ENCODE measurements around the gene FGF18. TPM values are rescaled to one million over a fixed set of nuclear protein-coding genes. Genes with fewer than 3 reads are reported as not detected.
"Not testable (repeated sequence)": the region's sequence is repeated elsewhere in the genome, so short reads cannot be mapped to it uniquely, and the experiment has no call there.

The FGF18 gene
- total RNA-seq, 4 donors from 2014 or later: 0.66 to 0.91 (median 0.86) TPM; not detected in 1

- H3K4me3 ChIP-seq: no peak overlapping the region
- intact Hi-C loops (cut with DNase I): no loop called here
- H3K27ac ChIP-seq (replicated peaks in 1 of 4): no peak overlapping the region
- H3K27me3 ChIP-seq: no peaks in the 10 kb centered on the region
- no peak for TF ChIP-seq POLR2A (IDR thresholded peaks at IDR 0.05; ENCODE audit: low read depth)
- no peak for TF ChIP-seq EP300 (IDR thresholded peaks at IDR 0.05)
- no peak for TF ChIP-seq CTCF (IDR thresholded peaks at IDR 0.05)
- TF ChIP-seq POLR2AphosphoS5 (IDR thresholded peaks at IDR 0.05): no peak
- peaks cover 21 to 28% (median 23%) of the 10 kb centered on the region in 4 donors for H3K4me1 ChIP-seq
- WGBS: 80% methylated on average over 8 of the region's 10 CpGs
- no peaks in the 10 kb centered on the region for H3K9me3 ChIP-seq
- no peak for DNase-seq (ENCODE audit: extremely low spot score)
- no peaks in the 10 kb centered on the region for H3K36me3 ChIP-seq
Measured at GRCh38 chr5:171492781-171493180, 73.3 kb downstream of the FGF18 start.

- H3K36me3 ChIP-seq: no peaks in the 10 kb centered on the region
- no peak for TF ChIP-seq POLR2A (IDR thresholded peaks at IDR 0.05; ENCODE audit: low read depth)
- peak overlapping the region; percentile 59 to 78 (median 71) for H3K27ac ChIP-seq (replicated peaks in 1 of 4)
- no peaks in the 10 kb centered on the region for H3K9me3 ChIP-seq
- no peaks in the 10 kb centered on the region for H3K27me3 ChIP-seq
- intact Hi-C loops (cut with DNase I): no loop called here
- H3K4me1 ChIP-seq: peaks cover 21 to 28% (median 23%) of the 10 kb centered on the region in 4 donors
- H3K4me3 ChIP-seq: no peak overlapping the region
- no peak for DNase-seq (ENCODE audit: extremely low spot score)
- 85% methylated on average over 14 of the region's 14 CpGs for WGBS
Measured at GRCh38 chr5:171493646-171494393, 74.4 kb downstream of the FGF18 start.

GRCh38 chr5:171494452-171495121 lies 75.1 kb downstream of the FGF18 start:
- Histone ChIP-seq H3K27ac (replicated peaks in 1 of 4) (peak overlapping the region; percentile 59 to 78 (median 71)), H3K4me1 (peaks cover 21 to 28% (median 23%) of the 10 kb centered on the region in 4 donors), H3K9me3 (no peaks in the 10 kb centered on the region), H3K36me3 (no peaks in the 10 kb centered on the region), H3K27me3 (no peaks in the 10 kb centered on the region), H3K4me3 (peak overlapping the region in 2 of 4 donors; percentile 7 to 27)
- TF ChIP-seq EP300 (IDR thresholded peaks at IDR 0.05) (no peak), POLR2AphosphoS5 (IDR thresholded peaks at IDR 0.05) (peak in 1 of 2 donors; percentile 31)
- WGBS: 37% methylated on average over 8 of the region's 17 CpGs
- intact Hi-C loops (cut with DNase I): no loop called here
- DNase-seq (ENCODE audit: extremely low spot score): no peak

GRCh38 chr5:171495122-171495700 lies 75.8 kb downstream of the FGF18 start:
- DNase-seq (ENCODE audit: extremely low spot score): no peak
- peak overlapping the region; percentile 59 to 78 (median 71) for H3K27ac ChIP-seq (replicated peaks in 1 of 4)
- no peaks in the 10 kb centered on the region for H3K27me3 ChIP-seq
- H3K4me1 ChIP-seq: peaks cover 21 to 28% (median 23%) of the 10 kb centered on the region in 4 donors
- H3K36me3 ChIP-seq: no peaks in the 10 kb centered on the region
- H3K9me3 ChIP-seq: no peaks in the 10 kb centered on the region
- TF ChIP-seq CTCF (IDR thresholded peaks at IDR 0.05): no peak
- WGBS: 43% methylated on average over 5 of the region's 5 CpGs
- intact Hi-C loops (cut with DNase I): no loop called here
- H3K4me3 ChIP-seq: peak overlapping the region in 2 of 4 donors; percentile 7 to 27

GRCh38 chr5:171496456-171496855 lies 77.0 kb downstream of the FGF18 start:
- H3K4me3 ChIP-seq: no peak overlapping the region
- H3K27ac ChIP-seq (replicated peaks in 1 of 4): peak overlapping the region in 1 of 4 donors; percentile 20
- WGBS: 57% methylated on average over 3 of the region's 3 CpGs
- no peaks in the 10 kb centered on the region for H3K36me3 ChIP-seq
- TF ChIP-seq POLR2A (IDR thresholded peaks at IDR 0.05; ENCODE audit: low read depth) (no peak), EP300 (IDR thresholded peaks at IDR 0.05) (no peak), CTCF (IDR thresholded peaks at IDR 0.05) (no peak), POLR2AphosphoS5 (IDR thresholded peaks at IDR 0.05) (no peak)
- no peak for DNase-seq (ENCODE audit: extremely low spot score)
- intact Hi-C loops (cut with DNase I): no loop called here
- H3K4me1 ChIP-seq: peaks cover 21 to 28% (median 23%) of the 10 kb centered on the region in 4 donors
- H3K9me3 ChIP-seq: no peaks in the 10 kb centered on the region
- H3K27me3 ChIP-seq: no peaks in the 10 kb centered on the region

- H3K27ac ChIP-seq (replicated peaks in 1 of 4); H3K36me3 ChIP-seq; H3K9me3 ChIP-seq; intact Hi-C loops (cut with DNase I); DNase-seq (ENCODE audit: extremely low spot score); H3K27me3 ChIP-seq; H3K4me3 ChIP-seq: not testable (repeated sequence)
- 97% methylated on average over 4 of the region's 4 CpGs for WGBS
- peaks cover 21 to 28% (median 23%) of the 10 kb centered on the region in 4 donors for H3K4me1 ChIP-seq
Measured at GRCh38 chr5:171497494-171497893, 78.0 kb downstream of the FGF18 start.
